Activated naive CD8-positive, alpha-beta T cell treated with anti-CD3 and anti-CD28 coated beads, Interleukin-2, amount 10 ng/mL, durations not matched to agents 7 days and 5 days (primary cell): ENCODE results near the gene MRPL28. TPM values are rescaled to one million over a fixed set of nuclear protein-coding genes. Genes with fewer than 3 reads are reported as not detected.
"Not testable (repeated sequence)": the region's sequence is repeated elsewhere in the genome, so short reads cannot be mapped to it uniquely, and the experiment has no call there.

Source experiments
- ATAC-seq: fragments of 150-1000 bp; cut with Tn5 transposase; one replicate; pipeline ENCODE4 v1.10.0; 2021; ENCODE audit warnings: low read depth, moderate library complexity
- POLR2A ChIA-PET: fragments of 350-600 bp; sonication (Branson Sonifier 250); formaldehyde crosslinking; loops from one replicate; lab custom pipeline; 2021; ENCODE audit warnings: antibody characterized with exemption; lab: Charles Lee
- DNase-seq: peaks from one replicate; pipeline ENCODE4 v3.0.0; 2021
- H3K27ac Mint-ChIP-seq: one replicate; pipeline ENCODE4 v1.8.0; 2022; ENCODE audit warnings: mild to moderate bottlenecking, mixed read lengths
- H3K27me3 Mint-ChIP-seq: one replicate; pipeline ENCODE4 v1.8.0; 2022; ENCODE audit warnings: mild to moderate bottlenecking, moderate library complexity, mixed read lengths
- H3K36me3 Mint-ChIP-seq: one replicate; pipeline ENCODE4 v1.8.0; 2021; ENCODE audit warnings: mild to moderate bottlenecking, mixed read lengths
- H3K4me1 Mint-ChIP-seq: one replicate; pipeline ENCODE4 v1.8.0; 2021; ENCODE audit warnings: mixed read lengths
- H3K4me3 Mint-ChIP-seq: one replicate; pipeline ENCODE4 v1.8.0; 2022; ENCODE audit warnings: mild to moderate bottlenecking, moderate library complexity, mixed read lengths
- H3K9me3 Mint-ChIP-seq: one replicate; pipeline ENCODE4 v1.8.0; 2021; ENCODE audit warnings: mixed read lengths
- total RNA-seq, 2 experiments: library from RNA; stranded (reverse); gene quantifications; one replicate each; pipeline ENCODE4 v1.2.3, GENCODE V29; 2021

MRPL28 gene
- total RNA-seq, 2 experiments from 2014 or later: 64.4 to 67.5 TPM

- H3K9me3 Mint-ChIP-seq: no peaks in the 10 kb centered on the region
- POLR2A ChIA-PET: interaction anchor here (0.5 to 1.2 kb wide), 3 partner anchors 10 to 281 kb away, joined by 3 to 5 read pairs (median 3); partner anchors contain the start of genes METTL26 and MRPL28
- no peaks in the 10 kb centered on the region for H3K27me3 Mint-ChIP-seq
- peak; percentile 29 for ATAC-seq
- peaks cover 16% of the 10 kb centered on the region for H3K4me1 Mint-ChIP-seq
- H3K4me3 Mint-ChIP-seq: peak overlapping the region; percentile 61
- peaks cover 6% of the 10 kb centered on the region for H3K36me3 Mint-ChIP-seq
- peak overlapping the region; percentile 80 for H3K27ac Mint-ChIP-seq
- DNase-seq: peak; percentile 56
Measured at GRCh38 chr16:354971-355461, 15.3 kb downstream of the MRPL28 start.

- Mint-ChIP-seq H3K4me3 (peak overlapping the region; percentile 65), H3K4me1 (peaks cover 16% of the 10 kb centered on the region), H3K9me3 (no peaks in the 10 kb centered on the region), H3K36me3 (peaks cover 6% of the 10 kb centered on the region), H3K27ac (peak overlapping the region; percentile 74), H3K27me3 (no peaks in the 10 kb centered on the region)
- DNase-seq (peak; percentile 51), ATAC-seq (no peak)
- POLR2A ChIA-PET: interaction anchor here (0.5 to 1.6 kb wide), 3 partner anchors 11 to 16 kb away, joined by 3 to 5 read pairs (median 5); partner anchors contain the start of gene MRPL28
Measured at GRCh38 chr16:354291-354881, 16.0 kb downstream of the MRPL28 start.

GRCh38 chr16:353404-354290 is 16.7 kb downstream of the MRPL28 start:
- POLR2A ChIA-PET: interaction anchor here (0.6 to 3.3 kb wide), 6 partner anchors 13 to 300 kb away, joined by 4 to 10 read pairs (median 4); partner anchors contain the start of genes FAM234A, LUC7L, POLR3K and SNRNP25
- H3K4me1 Mint-ChIP-seq: peaks cover 16% of the 10 kb centered on the region

GRCh38 chr16:352547-353403 is 17.6 kb downstream of the MRPL28 start, which contains the start of gene AXIN1:
Gene AXIN1, minus strand, starts transcription at chr16:352723. Its CDS starts 5,698 bp downstream, at chr16:347025.
- POLR2A ChIA-PET: interaction anchor here (0.6 to 3.3 kb wide), 7 partner anchors 12 to 299 kb away, joined by 4 to 10 read pairs (median 4); partner anchors contain the start of genes FAM234A, LUC7L, POLR3K and SNRNP25
- DNase-seq (peak; percentile 100), ATAC-seq (peak; percentile 74)
- Mint-ChIP-seq H3K27ac (peak within 1 kb of the TSS; percentile 88), H3K27me3 (no peaks in the 10 kb centered on the region), H3K9me3 (no peaks in the 10 kb centered on the region), H3K36me3 (peaks cover 6% of the 10 kb centered on the region), H3K4me1 (peaks cover 20% of the 10 kb centered on the region), H3K4me3 (peak within 1 kb of the TSS; percentile 92)

More at GRCh38 chr16:353404-354290, 16.7 kb downstream of the MRPL28 start:
- Mint-ChIP-seq H3K36me3 (peaks cover 6% of the 10 kb centered on the region), H3K27ac (peak overlapping the region; percentile 74), H3K9me3 (no peaks in the 10 kb centered on the region), H3K4me3 (peak overlapping the region; percentile 65), H3K27me3 (no peaks in the 10 kb centered on the region)
- DNase-seq: no peak
- ATAC-seq: no peak

- Mint-ChIP-seq H3K9me3 (no peaks in the 10 kb centered on the region), H3K36me3 (peaks cover 6% of the 10 kb centered on the region), H3K4me1 (peaks cover 23% of the 10 kb centered on the region), H3K27me3 (no peaks in the 10 kb centered on the region), H3K27ac (peak overlapping the region; percentile 88), H3K4me3 (peak overlapping the region; percentile 92)
- POLR2A ChIA-PET: interaction anchor here (0.9 to 3.3 kb wide), 6 partner anchors 11 to 123 kb away, joined by 3 to 10 read pairs (median 4); partner anchors contain the start of genes FAM234A and LUC7L
- DNase-seq (no peak), ATAC-seq (peak; percentile 27)
Measured at GRCh38 chr16:351804-352520, 18.4 kb downstream of the MRPL28 start.

- Mint-ChIP-seq H3K27ac (no peak overlapping the region), H3K27me3 (no peaks in the 10 kb centered on the region), H3K4me1 (peaks cover 21% of the 10 kb centered on the region), H3K4me3 (peak overlapping the region; percentile 10), H3K9me3 (no peaks in the 10 kb centered on the region), H3K36me3 (peaks cover 14% of the 10 kb centered on the region)
- DNase-seq: no peak
- no peak for ATAC-seq
- POLR2A ChIA-PET: interaction anchor here (3.3 kb wide), 1 partner anchor 121 kb away, joined by 10 read pairs; the partner anchor contains the start of gene LUC7L
Measured at GRCh38 chr16:350203-350602, 20.1 kb downstream of the MRPL28 start.

GRCh38 chr16:349211-349610 is 21.1 kb downstream of the MRPL28 start:
- Mint-ChIP-seq H3K27ac (no peak overlapping the region), H3K9me3 (no peaks in the 10 kb centered on the region), H3K4me3 (no peak overlapping the region), H3K36me3 (peaks cover 22% of the 10 kb centered on the region), H3K27me3 (no peaks in the 10 kb centered on the region), H3K4me1 (peaks cover 17% of the 10 kb centered on the region)
- DNase-seq (no peak), ATAC-seq (no peak)
- POLR2A ChIA-PET: no interaction called here

GRCh38 chr16:348495-348894 is 21.8 kb downstream of the MRPL28 start:
- not testable (repeated sequence) for H3K27me3 Mint-ChIP-seq, H3K4me3 Mint-ChIP-seq, ATAC-seq, DNase-seq, H3K9me3 Mint-ChIP-seq, H3K27ac Mint-ChIP-seq
- H3K4me1 Mint-ChIP-seq: peaks cover 14% of the 10 kb centered on the region
- POLR2A ChIA-PET: interaction anchor here (0.7 kb wide), 1 partner anchor 53 kb away, joined by 3 read pairs; no protein-coding TSS in a partner anchor
- peaks cover 23% of the 10 kb centered on the region for H3K36me3 Mint-ChIP-seq

- DNase-seq (no peak), ATAC-seq (no peak)
- no peaks in the 10 kb centered on the region for H3K27me3 Mint-ChIP-seq
- peaks cover 26% of the 10 kb centered on the region for H3K4me1 Mint-ChIP-seq
- no peak overlapping the region for H3K4me3 Mint-ChIP-seq
- POLR2A ChIA-PET: no interaction called here
- no peaks in the 10 kb centered on the region for H3K9me3 Mint-ChIP-seq
- H3K36me3 Mint-ChIP-seq: peaks cover 24% of the 10 kb centered on the region
- no peak overlapping the region for H3K27ac Mint-ChIP-seq
Measured at GRCh38 chr16:347203-347602, 23.1 kb downstream of the MRPL28 start.

GRCh38 chr16:346587-346986 is 23.8 kb downstream of the MRPL28 start:
- Mint-ChIP-seq H3K4me3 (no peak overlapping the region), H3K4me1 (peaks cover 29% of the 10 kb centered on the region), H3K27me3 (no peaks in the 10 kb centered on the region), H3K36me3 (peaks cover 29% of the 10 kb centered on the region), H3K27ac (no peak overlapping the region), H3K9me3 (no peaks in the 10 kb centered on the region)
- POLR2A ChIA-PET: no interaction called here
- ATAC-seq: no peak
- no peak for DNase-seq

- Mint-ChIP-seq H3K36me3 (peaks cover 29% of the 10 kb centered on the region), H3K4me1 (peaks cover 29% of the 10 kb centered on the region), H3K9me3 (no peaks in the 10 kb centered on the region), H3K4me3 (no peak overlapping the region), H3K27ac (no peak overlapping the region), H3K27me3 (no peaks in the 10 kb centered on the region)
- no peak for ATAC-seq
- DNase-seq: no peak
- POLR2A ChIA-PET: no interaction called here
Measured at GRCh38 chr16:345772-346171, 24.6 kb downstream of the MRPL28 start.
